C4-2B (cell line): ENCODE results near the gene FYCO1.

ENCODE experiments used
- ZFX ChIP-seq: fragments of 450-650 bp; IDR thresholded peaks from 2 replicates; pipeline ENCODE4 v1.6.1; 2017
- TF ChIP-seq, protein P1 (sequence below): fragments of 450-650 bp; conservative IDR thresholded peaks from 2 replicates; pipeline ENCODE4 v1.5.1; 2017; ENCODE audit warnings: mild to moderate bottlenecking

DNA sequence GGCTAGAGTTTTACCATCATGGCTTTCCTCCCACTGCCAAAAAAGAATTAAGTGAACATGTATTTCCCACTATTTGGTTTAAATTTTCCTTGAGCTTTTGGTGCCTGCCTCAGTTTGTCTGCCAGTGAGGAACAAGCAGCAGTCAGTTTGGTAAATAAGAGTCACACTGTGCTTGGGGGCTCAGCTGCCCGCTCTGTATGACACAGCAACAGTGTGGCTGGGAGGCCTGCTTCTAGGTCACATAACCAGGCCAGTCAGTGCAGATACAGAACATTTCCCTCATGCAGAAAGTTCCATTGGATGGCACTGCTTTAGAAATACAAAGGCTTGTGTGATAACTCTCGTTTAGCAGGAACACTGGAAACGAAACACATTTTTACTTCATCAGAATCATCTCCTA is 25.7 kb downstream of the FYCO1 start:
- TF ChIP-seq, protein P1, sequence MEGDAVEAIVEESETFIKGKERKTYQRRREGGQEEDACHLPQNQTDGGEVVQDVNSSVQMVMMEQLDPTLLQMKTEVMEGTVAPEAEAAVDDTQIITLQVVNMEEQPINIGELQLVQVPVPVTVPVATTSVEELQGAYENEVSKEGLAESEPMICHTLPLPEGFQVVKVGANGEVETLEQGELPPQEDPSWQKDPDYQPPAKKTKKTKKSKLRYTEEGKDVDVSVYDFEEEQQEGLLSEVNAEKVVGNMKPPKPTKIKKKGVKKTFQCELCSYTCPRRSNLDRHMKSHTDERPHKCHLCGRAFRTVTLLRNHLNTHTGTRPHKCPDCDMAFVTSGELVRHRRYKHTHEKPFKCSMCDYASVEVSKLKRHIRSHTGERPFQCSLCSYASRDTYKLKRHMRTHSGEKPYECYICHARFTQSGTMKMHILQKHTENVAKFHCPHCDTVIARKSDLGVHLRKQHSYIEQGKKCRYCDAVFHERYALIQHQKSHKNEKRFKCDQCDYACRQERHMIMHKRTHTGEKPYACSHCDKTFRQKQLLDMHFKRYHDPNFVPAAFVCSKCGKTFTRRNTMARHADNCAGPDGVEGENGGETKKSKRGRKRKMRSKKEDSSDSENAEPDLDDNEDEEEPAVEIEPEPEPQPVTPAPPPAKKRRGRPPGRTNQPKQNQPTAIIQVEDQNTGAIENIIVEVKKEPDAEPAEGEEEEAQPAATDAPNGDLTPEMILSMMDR, result no peak
- TF ChIP-seq ZFX, result no peak
